T-helper 9 cell (primary cell): ENCODE measurements around the gene LZTR1.

ENCODE experiments used
- DNase-seq: peaks from one replicate; pipeline ENCODE4 v3.0.0-alpha.2; 2020

Gene LZTR1

GRCh38 chr22:21015466-21016006 is 33.4 kb downstream of the LZTR1 start:
- DNase-seq: no peak

GRCh38 chr22:21016644-21017420 is 34.7 kb downstream of the LZTR1 start:
- no peak for DNase-seq

- no peak for DNase-seq
Observed at GRCh38 chr22:21018314-21018713, 36.2 kb downstream of the LZTR1 start.

GRCh38 chr22:21020802-21021429 is 38.8 kb downstream of the LZTR1 start:
- DNase-seq: no peak

GRCh38 chr22:21022507-21022906 is 40.4 kb downstream of the LZTR1 start:
- no peak for DNase-seq

GRCh38 chr22:21022955-21023614 is 41.0 kb downstream of the LZTR1 start:
- no peak for DNase-seq

GRCh38 chr22:21025266-21025665 is 43.2 kb downstream of the LZTR1 start:
- DNase-seq: no peak

GRCh38 chr22:21025763-21026755 is 44.0 kb downstream of the LZTR1 start:
- no peak for DNase-seq

GRCh38 chr22:21026783-21027692 is 44.9 kb downstream of the LZTR1 start:
- DNase-seq: no peak

- no peak for DNase-seq
Observed at GRCh38 chr22:21028277-21029251, 46.5 kb downstream of the LZTR1 start.

- no peak for DNase-seq
Observed at GRCh38 chr22:21029486-21030025, 47.5 kb downstream of the LZTR1 start.

GRCh38 chr22:21030032-21030431 is 47.9 kb downstream of the LZTR1 start:
- no peak for DNase-seq

GRCh38 chr22:21030621-21031544 is 48.8 kb downstream of the LZTR1 start:
- no peak for DNase-seq

- no peak for DNase-seq
Observed at GRCh38 chr22:21031545-21032036, 49.5 kb downstream of the LZTR1 start.

GRCh38 chr22:21032037-21032867 is 50.2 kb downstream of the LZTR1 start, which contains the start of gene SLC7A4:
Gene SLC7A4, minus strand, starts transcription at chr22:21032561. Its CDS starts 749 bp downstream, at chr22:21031812.
- no peak for DNase-seq

GRCh38 chr22:21032868-21033688 is 51.0 kb downstream of the LZTR1 start:
- no peak for DNase-seq
